Thoracic aorta (tissue), 2 donors: ENCODE measurements around the gene DYNC1LI1. TPM values are rescaled to one million over a fixed set of nuclear protein-coding genes. Genes with fewer than 3 reads are reported as not detected.

Experiments
- ATAC-seq: fragments of 150-250 bp; one replicate; pipeline ENCODE4 v1.8.0; 2017; ENCODE audit warnings: low read depth; ENCODE audit not compliant: insufficient number of reproducible peaks, low FRiP score
- DNase-seq: peaks from one replicate; pipeline ENCODE4 v3.0.0-alpha.2; 2020; ENCODE audit warnings: low spot score
- H3K27ac ChIP-seq, 2 donors: fragments of 200-600 bp; sonication (generic); 1 replicate in 1 of 2; 2 replicates in 1 of 2; pipeline ENCODE4 v1.5.1; 2016; ENCODE audit warnings: mild to moderate bottlenecking in 2 of 2, moderate library complexity in 2 of 2
- H3K27me3 ChIP-seq: fragments of 200-600 bp; sonication (generic); replicated peaks from 2 replicates; pipeline ENCODE4 v1.6.0; 2016; ENCODE audit warnings: mild to moderate bottlenecking; ENCODE audit not compliant: insufficient read depth
- H3K36me3 ChIP-seq: fragments of 200-600 bp; sonication (generic); one replicate; pipeline ENCODE4 v1.5.1; 2016
- H3K4me1 ChIP-seq, 2 donors: fragments of 200-600 bp; sonication (generic); 1 replicate in 1 of 2; 2 replicates in 1 of 2; pipeline versions ENCODE4 v1.5.1 to v1.6.0; 2016; ENCODE audit warnings: low read depth in 2 of 2, mild to moderate bottlenecking in 1 of 2; ENCODE audit not compliant: control insufficient read depth in 1 of 2
- H3K4me3 ChIP-seq: fragments of 200-600 bp; sonication (generic); 2 replicates; pipeline ENCODE4 v1.5.1; 2016; ENCODE audit warnings: mild to moderate bottlenecking
- H3K9me3 ChIP-seq: fragments of 200-600 bp; sonication (generic); 2 replicates; pipeline ENCODE4 v1.5.1; 2016
- total RNA-seq, 2 donors: library from RNA; depleted of rRNA; stranded (reverse); fragments of >200 nt; gene quantifications; one replicate each; pipeline versions ENCODE4 v1.1.0 to v1.2.3, GENCODE V29; 2016
- TF ChIP-seq, protein P1 (sequence below): fragments of 200-600 bp; sonication (generic); IDR thresholded peaks from one replicate; pipeline ENCODE4 v1.5.1; 2019; ENCODE audit warnings: antibody characterized with exemption

Gene DYNC1LI1
- total RNA-seq, 2 donors from 2014 or later: 28.3 to 44.4 TPM

DNA sequence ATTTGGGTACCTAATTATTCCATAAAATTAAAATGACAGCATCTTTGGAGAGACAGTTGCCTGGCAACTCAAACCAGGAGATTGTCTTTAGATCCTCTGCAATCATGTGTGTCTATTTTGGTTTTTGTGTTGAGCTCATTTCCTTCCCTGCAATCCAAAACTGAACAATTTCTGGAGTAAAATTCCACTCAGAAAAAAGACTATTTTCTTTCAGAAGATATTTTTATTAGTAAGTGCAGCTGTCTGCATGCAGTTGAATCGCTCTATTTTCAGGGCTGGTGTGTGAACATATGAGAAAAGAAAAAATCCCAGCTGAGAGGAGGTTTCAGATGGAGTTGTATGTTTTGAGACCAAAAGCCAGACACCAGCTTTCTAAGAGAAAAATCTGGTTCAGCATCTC is 41.9 kb upstream of the DYNC1LI1 start:
- DNase-seq: no peak
- Histone ChIP-seq H3K4me3 (no peak overlapping the region), H3K9me3 (no peaks in the 10 kb centered on the region), H3K27me3 (no peaks in the 10 kb centered on the region), H3K27ac (peak overlapping the region; percentile 6 to 34), H3K36me3 (no peaks in the 10 kb centered on the region), H3K4me1 (peaks cover 9 to 29% of the 10 kb centered on the region in 2 donors)
- TF ChIP-seq, protein P1, sequence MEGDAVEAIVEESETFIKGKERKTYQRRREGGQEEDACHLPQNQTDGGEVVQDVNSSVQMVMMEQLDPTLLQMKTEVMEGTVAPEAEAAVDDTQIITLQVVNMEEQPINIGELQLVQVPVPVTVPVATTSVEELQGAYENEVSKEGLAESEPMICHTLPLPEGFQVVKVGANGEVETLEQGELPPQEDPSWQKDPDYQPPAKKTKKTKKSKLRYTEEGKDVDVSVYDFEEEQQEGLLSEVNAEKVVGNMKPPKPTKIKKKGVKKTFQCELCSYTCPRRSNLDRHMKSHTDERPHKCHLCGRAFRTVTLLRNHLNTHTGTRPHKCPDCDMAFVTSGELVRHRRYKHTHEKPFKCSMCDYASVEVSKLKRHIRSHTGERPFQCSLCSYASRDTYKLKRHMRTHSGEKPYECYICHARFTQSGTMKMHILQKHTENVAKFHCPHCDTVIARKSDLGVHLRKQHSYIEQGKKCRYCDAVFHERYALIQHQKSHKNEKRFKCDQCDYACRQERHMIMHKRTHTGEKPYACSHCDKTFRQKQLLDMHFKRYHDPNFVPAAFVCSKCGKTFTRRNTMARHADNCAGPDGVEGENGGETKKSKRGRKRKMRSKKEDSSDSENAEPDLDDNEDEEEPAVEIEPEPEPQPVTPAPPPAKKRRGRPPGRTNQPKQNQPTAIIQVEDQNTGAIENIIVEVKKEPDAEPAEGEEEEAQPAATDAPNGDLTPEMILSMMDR: no peak
- no peak for ATAC-seq

DNA sequence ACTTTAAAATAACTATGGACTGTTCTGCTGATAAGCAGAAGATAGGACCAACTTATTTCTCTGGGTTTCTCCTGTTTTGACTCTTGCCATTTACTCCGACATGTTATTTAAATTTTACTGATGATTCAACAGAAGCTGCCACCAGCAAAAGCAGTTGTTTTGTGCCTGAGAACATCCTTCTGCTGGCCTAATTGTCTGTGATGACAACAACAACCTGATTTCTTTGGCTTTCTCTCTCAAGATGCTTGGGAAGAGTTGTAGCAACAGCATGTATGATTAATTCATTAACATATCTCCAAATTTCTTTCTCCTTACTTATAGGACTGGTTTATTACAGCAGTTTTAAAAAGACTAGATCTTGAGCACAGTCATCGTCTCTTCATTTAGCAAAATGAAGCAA is 36.9 kb upstream of the DYNC1LI1 start:
- no peak for ATAC-seq
- H3K27ac ChIP-seq: no peak overlapping the region
- no peaks in the 10 kb centered on the region for H3K27me3 ChIP-seq
- TF ChIP-seq, protein P1: no peak
- DNase-seq: no peak
- H3K4me1 ChIP-seq: peaks cover 3 to 8% of the 10 kb centered on the region in 2 donors
- H3K4me3 ChIP-seq: no peak overlapping the region
- H3K36me3 ChIP-seq: no peaks in the 10 kb centered on the region
- H3K9me3 ChIP-seq: no peaks in the 10 kb centered on the region

DNA sequence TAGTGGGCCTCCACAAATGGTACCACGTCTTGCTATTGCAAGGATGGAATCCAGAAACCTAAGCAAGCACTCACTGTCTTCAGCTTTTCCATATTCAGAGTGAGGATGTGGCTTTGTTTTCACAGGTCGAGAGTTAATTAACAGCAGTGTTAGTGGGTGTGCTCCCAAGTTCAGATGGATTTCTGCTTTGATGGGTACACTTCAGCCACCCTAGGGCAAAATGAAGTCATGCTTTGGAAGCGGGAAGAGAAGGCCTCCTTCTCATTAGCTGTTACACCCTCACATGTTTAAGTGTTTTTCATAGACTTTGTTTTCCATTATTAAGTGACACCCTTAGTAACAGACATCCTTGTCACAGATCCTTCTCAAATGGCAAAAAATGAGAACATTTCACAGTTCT is 36.3 kb upstream of the DYNC1LI1 start:
- DNase-seq (no peak), ATAC-seq (no peak)
- H3K4me1 ChIP-seq: peaks cover 0 to 2% of the 10 kb centered on the region in 2 donors
- no peaks in the 10 kb centered on the region for H3K27me3 ChIP-seq
- TF ChIP-seq, protein P1: no peak
- H3K27ac ChIP-seq: no peak overlapping the region
- H3K36me3 ChIP-seq: no peaks in the 10 kb centered on the region
- no peaks in the 10 kb centered on the region for H3K9me3 ChIP-seq
- H3K4me3 ChIP-seq: no peak overlapping the region

DNA sequence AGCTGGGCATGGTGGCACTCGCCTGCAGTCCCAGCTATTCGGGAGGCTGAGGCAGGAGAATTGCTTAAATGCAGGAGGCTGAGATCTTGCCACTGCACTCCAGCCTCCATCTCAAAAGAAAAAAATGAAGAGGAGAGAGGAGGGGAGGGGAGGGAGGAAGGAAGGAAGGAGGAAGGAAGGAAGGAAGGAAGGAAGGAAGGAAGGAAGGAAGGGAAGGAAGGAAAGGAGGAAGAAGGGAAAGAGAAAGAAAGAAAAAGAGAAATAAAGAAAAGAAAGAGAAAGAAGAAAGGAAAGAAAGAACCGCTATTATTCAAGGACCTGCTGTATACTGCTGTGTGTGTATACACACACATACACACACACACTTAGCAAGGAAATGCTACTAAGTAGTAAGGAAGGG is 35.6 kb upstream of the DYNC1LI1 start:
- H3K4me1 ChIP-seq: no peaks in the 10 kb centered on the region
- TF ChIP-seq, protein P1: no peak
- no peaks in the 10 kb centered on the region for H3K27me3 ChIP-seq
- no peak overlapping the region for H3K27ac ChIP-seq
- H3K36me3 ChIP-seq: no peaks in the 10 kb centered on the region
- no peak for ATAC-seq
- no peak overlapping the region for H3K4me3 ChIP-seq
- DNase-seq: no peak
- H3K9me3 ChIP-seq: no peaks in the 10 kb centered on the region

DNA sequence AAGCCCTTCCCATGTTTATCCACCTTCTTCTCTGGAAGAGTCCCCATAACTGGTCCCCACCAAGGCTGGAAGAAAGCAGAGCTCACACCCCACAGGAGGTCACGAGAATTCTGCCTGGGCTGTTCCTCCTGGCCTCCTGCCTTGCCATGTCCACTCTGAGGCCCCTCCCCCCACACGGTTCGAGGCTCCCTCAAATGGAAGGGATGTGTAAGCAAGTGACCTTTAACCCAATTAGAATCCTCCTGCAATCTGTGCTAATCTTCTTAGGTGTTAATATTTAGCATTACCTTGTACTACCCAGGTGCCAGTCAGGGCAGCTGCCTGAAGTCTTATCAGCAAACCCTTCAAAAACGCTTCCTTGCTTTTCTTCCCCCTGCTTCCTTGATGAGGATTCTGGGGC is 32.4 kb upstream of the DYNC1LI1 start:
- DNase-seq: no peak
- TF ChIP-seq, protein P1: no peak
- no peak for ATAC-seq
- Histone ChIP-seq H3K27me3 (no peaks in the 10 kb centered on the region), H3K27ac (no peak overlapping the region), H3K36me3 (no peaks in the 10 kb centered on the region), H3K4me3 (no peak overlapping the region), H3K9me3 (no peaks in the 10 kb centered on the region), H3K4me1 (no peaks in the 10 kb centered on the region)
